Panc1 (cell line): Measurements from ENCODE around the gene CHTF18.

ENCODE experiments used
- CTCF ChIP-seq: fragments of 450-650 bp; IDR thresholded peaks from 2 replicates; pipeline ENCODE4 v1.5.1; 2017; ENCODE audit warnings: mild to moderate bottlenecking
- POLR2AphosphoS5 ChIP-seq: IDR thresholded peaks from 2 replicates; pipeline ENCODE4 v1.6.1; 2012; ENCODE audit warnings: mild to moderate bottlenecking, low read depth, low read length, moderate library complexity
- TCF7L2 ChIP-seq: IDR thresholded peaks from 2 replicates; pipeline ENCODE4 v1.6.1; 2011; ENCODE audit warnings: mild to moderate bottlenecking, low read depth, low read length, inconsistent platforms

- TF ChIP-seq CTCF (no peak), TCF7L2 (no peak), POLR2AphosphoS5 (no peak)
Measured at GRCh38 chr16:763369-764183, 24.8 kb upstream of the CHTF18 start.
